NT2/D1 (cell line): ENCODE results near the gene TMEM176A.
A peak's percentile ranks its signal among the peaks of the same experiment; 100 is the strongest.

Experiments used
- DNase-seq: peaks from one replicate; pipeline ENCODE4 v3.0.0-alpha.2; 2011; ENCODE audit warnings: low read depth, low spot score
- H3K27me3 ChIP-seq: 2 replicates; pipeline ENCODE4 v1.6.0; 2011; ENCODE audit warnings: mild to moderate bottlenecking; ENCODE audit not compliant: insufficient read length, insufficient read depth
- H3K36me3 ChIP-seq: 2 replicates; pipeline ENCODE4 v1.6.1; 2011; ENCODE audit warnings: mild to moderate bottlenecking, low read length, mixed read lengths; ENCODE audit not compliant: insufficient read depth, insufficient read length
- H3K4me1 ChIP-seq: 2 replicates; pipeline ENCODE4 v1.5.1; 2011; ENCODE audit not compliant: insufficient read depth, insufficient read length
- H3K4me3 ChIP-seq: 2 replicates; pipeline ENCODE4 v1.5.1; 2011; ENCODE audit warnings: low read depth; ENCODE audit not compliant: insufficient read length
- H3K9ac ChIP-seq: 2 replicates; pipeline ENCODE4 v1.6.0; 2011; ENCODE audit warnings: low read depth; ENCODE audit not compliant: insufficient read length
- H3K9me3 ChIP-seq: 2 replicates; pipeline ENCODE4 v1.5.1; 2011; ENCODE audit warnings: mild to moderate bottlenecking, low read length; ENCODE audit not compliant: insufficient read depth
- SUZ12 ChIP-seq: IDR thresholded peaks from 2 replicates; pipeline ENCODE4 v1.6.1; 2011; ENCODE audit not compliant: insufficient read length, insufficient read depth; ENCODE audit errors: extremely low read depth
- YY1 ChIP-seq: IDR thresholded peaks from 2 replicates; pipeline ENCODE4 v1.6.1; 2011; ENCODE audit not compliant: insufficient read length, insufficient read depth
- ZNF274 ChIP-seq: IDR thresholded peaks from 2 replicates; pipeline ENCODE4 v1.6.1; 2011; ENCODE audit warnings: mild to moderate bottlenecking, low read depth, low read length

TMEM176A gene

DNA sequence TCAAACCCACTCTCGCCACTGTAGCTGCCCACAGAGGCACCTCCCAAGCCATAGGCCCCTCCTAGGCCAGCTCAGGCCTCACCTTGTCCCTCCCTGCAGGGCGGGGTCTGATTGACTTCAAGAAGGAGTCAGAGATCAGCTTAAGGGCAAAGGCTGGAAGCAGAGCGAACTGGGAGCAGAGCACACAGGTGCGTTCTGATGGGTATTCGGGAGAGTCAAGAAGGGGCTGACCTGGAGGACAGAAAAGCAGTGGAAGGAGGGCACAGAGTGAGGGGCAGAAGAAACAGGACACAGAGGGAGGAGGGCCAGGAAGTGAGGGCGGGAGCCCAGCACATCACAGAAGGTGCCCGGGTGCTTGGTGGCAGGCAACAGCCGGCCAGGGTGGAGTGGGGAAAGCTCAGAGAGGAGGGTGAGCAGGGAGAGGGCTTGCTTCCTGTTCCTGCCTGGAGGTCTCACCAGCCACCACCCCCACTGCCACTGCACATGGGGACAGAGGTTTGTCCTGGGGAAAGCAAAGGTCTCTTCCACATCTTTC, 51.9 kb downstream of the TMEM176A start, which contains the start of gene AOC1:
Gene AOC1 (plus strand): TSS at position 147 of the 535 bp plus-strand sequence. CDS start 3,954 bp downstream, outside the sequence.
- no peaks in the 10 kb centered on the region for H3K36me3 ChIP-seq
- no peak within 1 kb of the TSS for H3K4me3 ChIP-seq
- H3K27me3 ChIP-seq: no peaks in the 10 kb centered on the region
- no peaks in the 10 kb centered on the region for H3K9me3 ChIP-seq
- H3K9ac ChIP-seq: peak within 1 kb of the TSS; percentile 26
- no peak for TF ChIP-seq YY1
- no peak for TF ChIP-seq SUZ12
- no peak for TF ChIP-seq ZNF274
- DNase-seq: no peak
- H3K4me1 ChIP-seq: peaks cover 5% of the 10 kb centered on the region

DNA sequence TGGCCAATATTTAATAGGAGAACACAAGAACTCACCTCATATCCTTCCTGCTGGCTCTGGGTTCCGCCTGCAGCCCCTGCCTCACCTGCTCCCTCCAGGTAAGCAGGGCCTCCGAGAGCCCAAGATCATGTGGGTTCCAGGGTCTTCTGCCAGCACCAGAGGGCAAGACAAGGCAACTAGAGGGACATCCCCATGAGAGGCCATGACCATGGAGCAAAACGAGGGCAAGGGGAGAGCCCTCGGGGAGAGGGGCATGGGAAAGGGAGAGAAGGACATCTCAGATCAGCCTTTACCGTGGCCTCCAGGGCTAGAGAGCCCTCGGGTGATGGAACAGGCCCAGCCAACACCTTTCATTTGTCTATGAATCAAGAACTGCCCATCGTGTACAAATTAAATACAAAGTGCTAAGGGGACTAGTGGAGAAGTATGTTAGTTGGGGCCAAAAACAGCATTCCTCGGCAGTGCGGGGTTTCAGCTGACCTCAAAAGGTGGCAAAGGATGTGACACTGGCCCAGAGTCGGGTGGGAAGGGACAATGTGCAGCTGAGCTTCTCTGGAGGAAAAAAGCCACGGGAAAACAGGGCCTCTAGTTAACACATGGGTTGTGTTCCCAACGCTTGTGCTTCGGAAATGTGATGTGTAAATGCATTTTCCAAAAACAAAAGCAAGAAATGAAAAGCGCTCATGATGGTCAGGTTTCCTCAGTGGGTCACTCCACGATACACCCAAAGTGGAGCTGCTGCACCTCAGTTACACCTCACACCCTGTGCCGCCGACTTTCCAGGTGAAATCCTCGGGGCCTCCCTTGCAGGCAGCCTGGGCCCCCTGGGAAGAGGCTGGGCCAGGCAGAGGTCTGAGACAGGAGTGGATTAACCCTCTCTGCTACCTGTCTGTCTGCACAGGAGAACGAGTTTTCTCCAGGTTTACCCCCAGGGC, 53.8 kb downstream of the TMEM176A start:
- no peak for TF ChIP-seq YY1
- TF ChIP-seq SUZ12: no peak
- TF ChIP-seq ZNF274: no peak
- no peak overlapping the region for H3K9ac ChIP-seq
- H3K4me3 ChIP-seq: no peak overlapping the region
- H3K27me3 ChIP-seq: no peaks in the 10 kb centered on the region
- DNase-seq: no peak
- H3K36me3 ChIP-seq: no peaks in the 10 kb centered on the region
- peaks cover 5% of the 10 kb centered on the region for H3K4me1 ChIP-seq
- H3K9me3 ChIP-seq: no peaks in the 10 kb centered on the region
